B cell (primary cell): Measurements from ENCODE around the gene PIWIL1. TPM values are rescaled to one million over a fixed set of nuclear protein-coding genes. Genes with fewer than 3 reads are reported as not detected.

Experiments used
- ATAC-seq: fragments of 200-7000 bp; cut with Tn5 transposase; one replicate; pipeline ENCODE4 v1.10.0; 2021; ENCODE audit warnings: low read depth, mild to moderate bottlenecking, moderate number of reproducible peaks, moderate library complexity
- CTCF ChIA-PET: fragments of 350-600 bp; sonication (Branson Sonifier 250); formaldehyde crosslinking; loops from one replicate; lab custom pipeline; 2021; ENCODE audit warnings: antibody characterized with exemption, inconsistent platforms; lab: Charles Lee
- POLR2A ChIA-PET: fragments of 350-600 bp; sonication (Branson Sonifier 250); formaldehyde crosslinking; loops from one replicate; lab custom pipeline; 2021; ENCODE audit warnings: antibody characterized with exemption; lab: Charles Lee
- DNase-seq: peaks from one replicate; pipeline ENCODE4 v3.0.0; 2013
- H2AFZ ChIP-seq: 2 replicates; pipeline ENCODE4 v1.6.1; 2012; ENCODE audit warnings: mild to moderate bottlenecking, low read depth, low read length; ENCODE audit not compliant: insufficient read depth, poor library complexity, severe bottlenecking
- H3K27ac ChIP-seq, 2 donors: 1 replicate in 1 of 2; 2 replicates in 1 of 2; pipeline ENCODE4 v1.5.1; 2012 to 2013; ENCODE audit warnings: low read length in 2 of 2, mild to moderate bottlenecking in 2 of 2, moderate library complexity in 1 of 2
- H3K27me3 ChIP-seq, 4 experiments: fragments of 200-600 bp in 1 of 4; sonication (generic) in 1 of 4; replicated peaks in 1 of 4; 1 replicate in 2 of 4; 2 replicates in 2 of 4; pipeline versions ENCODE4 v1.6.1 to v1.7.0; 2013 to 2016; ENCODE audit warnings: low read length in 3 of 4, mild to moderate bottlenecking in 2 of 4, mixed read lengths in 1 of 4, moderate library complexity in 1 of 4; ENCODE audit not compliant: insufficient read depth in 4 of 4, control insufficient read depth in 3 of 4; ENCODE audit errors: control extremely low read depth in 1 of 4
- H3K36me3 ChIP-seq, 2 experiments: replicated peaks in 1 of 2; 1 replicate in 1 of 2; 2 replicates in 1 of 2; pipeline versions ENCODE4 v1.6.1 to v1.7.1; 2013; ENCODE audit warnings: low read length in 1 of 2; ENCODE audit not compliant: insufficient read depth in 2 of 2, control insufficient read depth in 1 of 2; ENCODE audit errors: control extremely low read depth in 1 of 2, extremely low read depth in 1 of 2
- H3K4me1 ChIP-seq, 2 donors: fragments of 200-600 bp in 1 of 2; sonication (generic) in 1 of 2; 1 replicate in 1 of 2; 2 replicates in 1 of 2; pipeline versions ENCODE4 v1.5.1 to v1.6.1; 2013 to 2017; ENCODE audit warnings: low read length in 2 of 2; ENCODE audit not compliant: control insufficient read depth in 2 of 2, insufficient read depth in 2 of 2
- H3K4me2 ChIP-seq: replicated peaks from 2 replicates; pipeline ENCODE3; 2012; ENCODE audit warnings: mild to moderate bottlenecking, low read depth, low read length; ENCODE audit not compliant: poor library complexity, severe bottlenecking
- H3K4me3 ChIP-seq, 5 experiments: fragments of 200-600 bp in 1 of 5; sonication (generic) in 1 of 5; 1 replicate in 3 of 5; 2 replicates in 2 of 5; pipeline versions ENCODE4 v1.5.1 to v1.7.0; 2011 to 2016; ENCODE audit warnings: low read length in 4 of 5, mild to moderate bottlenecking in 4 of 5, low read depth in 2 of 5, control low read depth in 1 of 5, moderate library complexity in 1 of 5; ENCODE audit not compliant: insufficient read depth in 1 of 5; ENCODE audit errors: control extremely low read depth in 1 of 5, extremely low read depth in 1 of 5
- H3K79me2 ChIP-seq: fragments of 200-600 bp; sonication (generic); one replicate; pipeline ENCODE4 v1.6.0; 2016; ENCODE audit warnings: low read length; ENCODE audit not compliant: control insufficient read depth, insufficient read depth
- H3K9ac ChIP-seq: fragments of 200-600 bp; sonication (generic); 2 replicates; pipeline ENCODE4 v1.6.1; 2017; ENCODE audit warnings: mild to moderate bottlenecking, low read length, moderate library complexity
- H3K9me3 ChIP-seq, 3 donors: one replicate each; pipeline versions ENCODE4 v1.6.1 to v1.7.1; 2013; ENCODE audit warnings: low read length in 2 of 3; ENCODE audit not compliant: control insufficient read depth in 2 of 3, insufficient read depth in 1 of 3; ENCODE audit errors: control extremely low read depth in 1 of 3
- H4K20me1 ChIP-seq: 2 replicates; pipeline ENCODE4 v1.6.0; 2012; ENCODE audit warnings: mild to moderate bottlenecking, low read length; ENCODE audit not compliant: insufficient read depth, control insufficient read depth, poor library complexity, severe bottlenecking
- H3K27ac Mint-ChIP-seq: one replicate; pipeline ENCODE4 v1.8.0; 2021; ENCODE audit warnings: mixed read lengths
- H3K27me3 Mint-ChIP-seq: one replicate; pipeline ENCODE4 v1.8.0; 2021; ENCODE audit warnings: mixed read lengths
- H3K4me1 Mint-ChIP-seq: one replicate; pipeline ENCODE4 v1.8.0; 2021; ENCODE audit warnings: mixed read lengths
- H3K4me3 Mint-ChIP-seq: one replicate; pipeline ENCODE4 v1.8.0; 2021; ENCODE audit warnings: mixed read lengths
- H3K9me3 Mint-ChIP-seq: one replicate; pipeline ENCODE4 v1.8.0; 2022; ENCODE audit warnings: mixed read lengths; ENCODE audit not compliant: insufficient read depth
- EZH2 ChIP-seq: IDR thresholded peaks from 2 replicates; pipeline ENCODE4 v1.6.1; 2012; ENCODE audit warnings: borderline replicate concordance, low read depth, mild to moderate bottlenecking, moderate library complexity, low read length; ENCODE audit not compliant: insufficient read depth, poor library complexity, severe bottlenecking
- WGBS: methylation state at CpG from one replicate; pipeline ENCODE4 v1.1.5; 2013; ENCODE audit warnings: missing lambda C conversion rate; ENCODE audit not compliant: insufficient coverage; 5-methylcytosine and 5-hydroxymethylcytosine counted together
- intact Hi-C: fragments of 100-400 bp; cut with micrococcal nuclease; formaldehyde crosslinking; loops from one replicate; pipeline ENCODE4 v1.10.0; 2022
- polyA plus RNA-seq: library from polyadenylated mRNA; depleted of rRNA; stranded (reverse); fragments of >200 nt; gene quantifications from 2 replicates; pipeline ENCODE4 v1.2.3, GENCODE V29; 2012
- total RNA-seq, 2 donors: library from RNA; stranded (reverse); fragments of 120-200 nt in 1 of 2; gene quantifications; 1 replicate in 1 of 2; 2 replicates in 1 of 2; pipeline versions ENCODE4 v1.2.3 to v1.2.4, GENCODE V29; 2013 to 2022
- TF ChIP-seq, protein P1 (sequence below): fragments of 200-600 bp; IDR thresholded peaks from one replicate; pipeline ENCODE4 v1.8.0; 2022; ENCODE audit warnings: antibody characterized with exemption, mild to moderate bottlenecking

PIWIL1 gene
- total and polyA plus RNA-seq, 2 donors (not counting 1 experiment from before 2014, with no cell fraction given): not detected

DNA sequence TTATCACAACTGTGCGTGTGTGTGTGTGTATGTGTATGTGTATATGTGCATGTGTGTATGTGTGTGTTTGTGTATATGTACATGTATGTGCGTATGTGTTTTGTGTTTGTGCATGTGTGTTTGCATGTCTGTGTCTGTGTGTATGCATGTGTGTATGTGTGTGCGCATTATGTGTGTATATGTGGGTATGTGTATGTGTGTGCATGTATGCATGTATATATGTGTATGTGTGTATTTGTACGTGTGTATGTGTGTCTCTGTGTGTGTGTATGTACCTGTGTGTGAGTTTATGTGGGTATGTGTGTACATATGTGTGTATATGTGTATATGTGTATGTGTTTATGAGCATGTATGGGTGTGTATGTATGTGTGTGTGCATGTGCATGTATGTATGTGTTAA lies 37.6 kb upstream of the PIWIL1 start:
- H3K4me2 ChIP-seq: no peak overlapping the region
- ATAC-seq (no peak), DNase-seq (no peak)
- no peaks in the 10 kb centered on the region for H3K36me3 ChIP-seq
- intact Hi-C loops: no loop called here
- peaks cover 12% of the 10 kb centered on the region for H3K9me3 Mint-ChIP-seq
- H3K4me1 Mint-ChIP-seq: no peaks in the 10 kb centered on the region
- no peaks in the 10 kb centered on the region for H3K79me2 ChIP-seq
- TF ChIP-seq EZH2: no peak
- TF ChIP-seq, protein P1, sequence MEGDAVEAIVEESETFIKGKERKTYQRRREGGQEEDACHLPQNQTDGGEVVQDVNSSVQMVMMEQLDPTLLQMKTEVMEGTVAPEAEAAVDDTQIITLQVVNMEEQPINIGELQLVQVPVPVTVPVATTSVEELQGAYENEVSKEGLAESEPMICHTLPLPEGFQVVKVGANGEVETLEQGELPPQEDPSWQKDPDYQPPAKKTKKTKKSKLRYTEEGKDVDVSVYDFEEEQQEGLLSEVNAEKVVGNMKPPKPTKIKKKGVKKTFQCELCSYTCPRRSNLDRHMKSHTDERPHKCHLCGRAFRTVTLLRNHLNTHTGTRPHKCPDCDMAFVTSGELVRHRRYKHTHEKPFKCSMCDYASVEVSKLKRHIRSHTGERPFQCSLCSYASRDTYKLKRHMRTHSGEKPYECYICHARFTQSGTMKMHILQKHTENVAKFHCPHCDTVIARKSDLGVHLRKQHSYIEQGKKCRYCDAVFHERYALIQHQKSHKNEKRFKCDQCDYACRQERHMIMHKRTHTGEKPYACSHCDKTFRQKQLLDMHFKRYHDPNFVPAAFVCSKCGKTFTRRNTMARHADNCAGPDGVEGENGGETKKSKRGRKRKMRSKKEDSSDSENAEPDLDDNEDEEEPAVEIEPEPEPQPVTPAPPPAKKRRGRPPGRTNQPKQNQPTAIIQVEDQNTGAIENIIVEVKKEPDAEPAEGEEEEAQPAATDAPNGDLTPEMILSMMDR: no peak
- POLR2A ChIA-PET: no interaction called here
- H3K27me3 ChIP-seq: no peaks in the 10 kb centered on the region
- H3K4me1 ChIP-seq: no peaks in the 10 kb centered on the region
- no peaks in the 10 kb centered on the region for H4K20me1 ChIP-seq
- no peak overlapping the region for H3K4me3 ChIP-seq
- no peaks in the 10 kb centered on the region for H3K27me3 Mint-ChIP-seq
- no peak overlapping the region for H3K27ac ChIP-seq
- H2AFZ ChIP-seq: no peak overlapping the region
- no peak overlapping the region for H3K9ac ChIP-seq
- no peak overlapping the region for H3K4me3 Mint-ChIP-seq
- 88% methylated on average over 4 of the region's 4 CpGs for WGBS
- H3K27ac Mint-ChIP-seq: no peak overlapping the region
- H3K9me3 ChIP-seq: peaks cover 0 to 33% (median 0%) of the 10 kb centered on the region in 3 donors
- CTCF ChIA-PET: no interaction called here

DNA sequence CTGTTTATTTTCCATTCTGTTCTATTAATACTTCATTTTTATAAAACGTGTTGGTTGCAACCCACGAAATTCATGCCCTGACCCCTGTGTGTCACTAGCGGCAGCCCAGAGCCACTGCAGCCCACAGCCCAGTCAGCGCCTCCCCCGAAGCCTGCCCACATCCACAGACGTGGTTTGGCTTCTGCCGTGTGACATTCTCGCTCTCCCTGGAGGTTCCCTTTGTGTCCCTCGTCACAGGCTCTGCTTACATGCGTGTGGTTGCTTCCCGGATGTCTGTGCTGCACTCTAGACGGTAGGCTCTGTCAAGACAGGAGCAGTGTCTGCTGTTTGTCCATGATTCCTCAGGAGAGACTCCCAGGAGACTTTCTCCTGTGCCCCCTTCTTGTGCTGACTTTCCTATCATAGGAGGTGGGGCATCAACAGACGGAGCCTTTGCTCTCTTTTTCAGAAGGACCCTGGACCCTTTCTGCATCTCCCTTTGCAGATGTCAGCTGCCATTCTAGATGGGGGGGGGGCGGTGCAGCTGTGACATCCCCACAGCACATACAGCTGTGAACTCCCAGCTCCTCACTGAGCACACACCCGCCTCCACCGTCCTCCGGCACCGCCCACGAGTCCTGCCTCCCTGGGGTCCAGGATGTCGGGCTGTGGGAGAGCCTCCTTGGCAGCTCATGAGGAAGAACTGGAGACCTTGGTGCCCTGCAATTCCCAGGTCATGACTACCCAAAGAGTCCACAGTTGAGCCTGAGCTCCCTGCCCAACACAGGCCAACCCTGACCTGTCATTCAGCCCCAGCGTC lies 36.8 kb upstream of the PIWIL1 start:
- CTCF ChIA-PET: no interaction called here
- no peak for TF ChIP-seq EZH2
- TF ChIP-seq, protein P1: no peak
- H3K4me3 ChIP-seq: no peak overlapping the region
- 82% methylated on average over 21 of the region's 21 CpGs for WGBS
- H3K4me2 ChIP-seq: no peak overlapping the region
- H3K36me3 ChIP-seq: no peaks in the 10 kb centered on the region
- ATAC-seq: no peak
- no peaks in the 10 kb centered on the region for H3K4me1 ChIP-seq
- no peaks in the 10 kb centered on the region for H3K27me3 ChIP-seq
- H4K20me1 ChIP-seq: no peaks in the 10 kb centered on the region
- no peak overlapping the region for H3K4me3 Mint-ChIP-seq
- peaks cover 12% of the 10 kb centered on the region for H3K9me3 Mint-ChIP-seq
- intact Hi-C loops: no loop called here
- no peaks in the 10 kb centered on the region for H3K27me3 Mint-ChIP-seq
- DNase-seq: no peak
- H2AFZ ChIP-seq: no peak overlapping the region
- no peaks in the 10 kb centered on the region for H3K79me2 ChIP-seq
- H3K9me3 ChIP-seq: peaks cover 0 to 33% (median 0%) of the 10 kb centered on the region in 3 donors
- no peaks in the 10 kb centered on the region for H3K4me1 Mint-ChIP-seq
- no peak overlapping the region for H3K27ac Mint-ChIP-seq
- no peak overlapping the region for H3K27ac ChIP-seq
- POLR2A ChIA-PET: no interaction called here
- H3K9ac ChIP-seq: no peak overlapping the region
